Right cardiac atrium (tissue), 5 donors: ENCODE results near the gene NEK7. TPM values are rescaled to one million over a fixed set of nuclear protein-coding genes. Genes with fewer than 3 reads are reported as not detected.

Experiments used
- ATAC-seq, 2 donors: fragments of 200-7000 bp; cut with Tn5 transposase; one replicate each; pipeline versions ENCODE4 v1.8.0 to v1.9.1; 2020; ENCODE audit warnings: moderate library complexity in 2 of 2, mild to moderate bottlenecking in 1 of 2
- DNase-seq, 3 donors: peaks; one replicate each; pipeline ENCODE4 v3.0.0-alpha.2; 2020
- H3K27ac ChIP-seq: one replicate; pipeline ENCODE4 v1.5.1; 2013; ENCODE audit warnings: mild to moderate bottlenecking, low read length, control low read depth, moderate library complexity
- H3K27me3 ChIP-seq: one replicate; pipeline ENCODE4 v1.6.1; 2013; ENCODE audit not compliant: control insufficient read depth, insufficient read depth
- H3K4me1 ChIP-seq: one replicate; pipeline ENCODE4 v1.6.1; 2013; ENCODE audit warnings: low read length; ENCODE audit not compliant: control insufficient read depth, insufficient read depth
- H3K4me3 ChIP-seq: one replicate; pipeline ENCODE4 v1.5.1; 2013; ENCODE audit warnings: low read length, control low read depth
- H3K9me3 ChIP-seq: one replicate; pipeline ENCODE4 v1.6.1; 2013; ENCODE audit warnings: low read length; ENCODE audit not compliant: control insufficient read depth
- WGBS: extraction: QIAGEN DNeasy Blood & Tissue Kit; methylation state at CpG from one replicate; pipeline ENCODE4 v1.1.7; 2013; 5-methylcytosine and 5-hydroxymethylcytosine counted together
- intact Hi-C, 4 donors: fragments of 100-400 bp; cut with DNase I; formaldehyde crosslinking; loops; one replicate each; pipeline versions ENCODE4 v1.11.0 to v1.14.0; 2022 to 2023
- polyA plus RNA-seq: library from polyadenylated mRNA; stranded (reverse); fragments of 200-250 nt; gene quantifications from one replicate; pipeline ENCODE4 v1.2.3, GENCODE V29; 2013
- total RNA-seq, 4 donors: library from RNA; stranded (reverse); fragmentation: NEBNext Ultra II Directional; extraction: Animal tissue kit (Norgen Biotek cat#: 25700); gene quantifications; one replicate each; pipeline ENCODE4 v1.2.1, GENCODE V29; 2021
- donor health status: healthy with polysubstance abuse.
- donor health status: DM: no; HTN: yes; CAD: no.
- donor health status: DM: no; HTN: no; CAD: no.
- donor health status: DM: no; HTN: yes; CAD: no; lungs with severe emphysema.
- donor health status: DM: yes; HTN: yes; CAD: no.

NEK7 gene
- total and polyA plus RNA-seq, 5 donors, result 57.6 to 276 (median 173) TPM

- no peak for ATAC-seq
- peak in 1 of 3 donors; percentile 18 for DNase-seq
- Histone ChIP-seq H3K27me3 (no peaks in the 10 kb centered on the region), H3K27ac (peak overlapping the region; percentile 98), H3K4me3 (peak overlapping the region; percentile 95), H3K4me1 (no peaks in the 10 kb centered on the region), H3K9me3 (no peaks in the 10 kb centered on the region)
- 8% methylated on average over 17 of the region's 17 CpGs for WGBS
- intact Hi-C loops, result loop anchor here in 2 of 4 donors (10.0 kb wide), 2 partner anchors 47 to 73 kb away; no protein-coding TSS in a partner anchor
These were observed 1.3 kb downstream of the NEK7 start for GRCh38 chr1:198157847-198158725.

GRCh38 chr1:198158735-198159589 lies 2.2 kb downstream of the NEK7 start:
- H3K4me1 ChIP-seq, result no peaks in the 10 kb centered on the region
- DNase-seq (peak; percentile 91 to 96 (median 95)), ATAC-seq (peak; percentile 90 to 91)
- peak overlapping the region; percentile 98 for H3K27ac ChIP-seq
- no peaks in the 10 kb centered on the region for H3K9me3 ChIP-seq
- intact Hi-C loops, result loop anchor here in 2 of 4 donors (10.0 kb wide), 2 partner anchors 46 to 74 kb away; no protein-coding TSS in a partner anchor
- WGBS, result under 1% methylated on average over 37 of the region's 37 CpGs
- H3K4me3 ChIP-seq, result peak overlapping the region; percentile 95
- H3K27me3 ChIP-seq, result no peaks in the 10 kb centered on the region

GRCh38 chr1:198160222-198160621 lies 3.4 kb downstream of the NEK7 start:
- 58% methylated on average over 7 of the region's 7 CpGs for WGBS
- Histone ChIP-seq H3K4me3 (no peak overlapping the region), H3K27ac (no peak overlapping the region), H3K27me3 (no peaks in the 10 kb centered on the region), H3K9me3 (no peaks in the 10 kb centered on the region), H3K4me1 (peaks cover 3% of the 10 kb centered on the region)
- DNase-seq (no peak), ATAC-seq (no peak)
- intact Hi-C loops, result loop anchor here in 1 of 4 donors (10.0 kb wide), 1 partner anchor 105 kb away; no protein-coding TSS in a partner anchor

GRCh38 chr1:198160946-198161614 lies 4.3 kb downstream of the NEK7 start:
- no peaks in the 10 kb centered on the region for H3K9me3 ChIP-seq
- DNase-seq (no peak), ATAC-seq (no peak)
- H3K4me3 ChIP-seq, result no peak overlapping the region
- no peaks in the 10 kb centered on the region for H3K27me3 ChIP-seq
- intact Hi-C loops, result loop anchor here in 1 of 4 donors (10.0 kb wide), 1 partner anchor 104 kb away; no protein-coding TSS in a partner anchor
- 95% methylated on average over 4 of the region's 4 CpGs for WGBS
- no peak overlapping the region for H3K27ac ChIP-seq
- peaks cover 5% of the 10 kb centered on the region for H3K4me1 ChIP-seq

GRCh38 chr1:198161718-198162090 lies 4.9 kb downstream of the NEK7 start:
- H3K4me1 ChIP-seq, result peaks cover 9% of the 10 kb centered on the region
- intact Hi-C loops, result loop anchor here in 1 of 4 donors (10.0 kb wide), 1 partner anchor 103 kb away; no protein-coding TSS in a partner anchor
- no peak for DNase-seq
- no peak overlapping the region for H3K4me3 ChIP-seq
- H3K27me3 ChIP-seq, result no peaks in the 10 kb centered on the region
- 96% methylated on average over 2 of the region's 2 CpGs for WGBS
- no peaks in the 10 kb centered on the region for H3K9me3 ChIP-seq
- peak overlapping the region; percentile 56 for H3K27ac ChIP-seq
- ATAC-seq, result no peak

- Histone ChIP-seq H3K27me3 (no peaks in the 10 kb centered on the region), H3K4me1 (peaks cover 11% of the 10 kb centered on the region), H3K27ac (peak overlapping the region; percentile 56), H3K9me3 (no peaks in the 10 kb centered on the region), H3K4me3 (no peak overlapping the region)
- intact Hi-C loops, result loop anchor here in 1 of 4 donors (10.0 kb wide), 1 partner anchor 103 kb away; no protein-coding TSS in a partner anchor
- peak in 2 of 3 donors; percentile 25 to 52 for DNase-seq
- WGBS, result 64% methylated on average over 2 of the region's 2 CpGs
- no peak for ATAC-seq
These were observed 5.4 kb downstream of the NEK7 start for GRCh38 chr1:198162091-198162767.

GRCh38 chr1:198165927-198166647 lies 9.3 kb downstream of the NEK7 start:
- DNase-seq (no peak), ATAC-seq (no peak)
- Histone ChIP-seq H3K27ac (no peak overlapping the region), H3K27me3 (no peaks in the 10 kb centered on the region), H3K9me3 (no peaks in the 10 kb centered on the region), H3K4me3 (no peak overlapping the region), H3K4me1 (peaks cover 19% of the 10 kb centered on the region)
- WGBS, result 83% methylated on average over 5 of the region's 5 CpGs
- intact Hi-C loops, result loop anchor here in 1 of 4 donors (10.0 kb wide), 1 partner anchor 99 kb away; no protein-coding TSS in a partner anchor

- Histone ChIP-seq H3K27ac (no peak overlapping the region), H3K9me3 (no peaks in the 10 kb centered on the region), H3K4me3 (no peak overlapping the region), H3K27me3 (no peaks in the 10 kb centered on the region), H3K4me1 (peaks cover 22% of the 10 kb centered on the region)
- intact Hi-C loops, result loop anchor here in 1 of 4 donors (10.0 kb wide), 1 partner anchor 98 kb away; no protein-coding TSS in a partner anchor
- no peak for DNase-seq
- 67% methylated on average over 2 of the region's 2 CpGs for WGBS
- ATAC-seq, result peak; percentile 35 to 52
These were observed 10.1 kb downstream of the NEK7 start for GRCh38 chr1:198166900-198167299.

GRCh38 chr1:198167436-198167934 lies 10.7 kb downstream of the NEK7 start:
- no peak overlapping the region for H3K4me3 ChIP-seq
- WGBS, result 26% methylated on average over 3 of the region's 3 CpGs
- ATAC-seq, result peak; percentile 63 to 81

More at GRCh38 chr1:198167436-198167934, 10.7 kb downstream of the NEK7 start:
- H3K4me1 ChIP-seq, result peaks cover 23% of the 10 kb centered on the region
- intact Hi-C loops, result loop anchor here in 1 of 4 donors (10.0 kb wide), 1 partner anchor 97 kb away; no protein-coding TSS in a partner anchor
- H3K9me3 ChIP-seq, result no peaks in the 10 kb centered on the region
- DNase-seq, result no peak
- H3K27ac ChIP-seq, result peak overlapping the region; percentile 39
- no peaks in the 10 kb centered on the region for H3K27me3 ChIP-seq
